GM12801 (cell line): ENCODE measurements around the gene POLN.

Experiments used
- TF ChIP-seq, protein P1 (sequence below): IDR thresholded peaks from one replicate; pipeline ENCODE4 v1.5.1; 2011; ENCODE audit warnings: control low read depth; ENCODE audit not compliant: insufficient read length; ENCODE audit errors: extremely low read depth

The POLN gene

DNA sequence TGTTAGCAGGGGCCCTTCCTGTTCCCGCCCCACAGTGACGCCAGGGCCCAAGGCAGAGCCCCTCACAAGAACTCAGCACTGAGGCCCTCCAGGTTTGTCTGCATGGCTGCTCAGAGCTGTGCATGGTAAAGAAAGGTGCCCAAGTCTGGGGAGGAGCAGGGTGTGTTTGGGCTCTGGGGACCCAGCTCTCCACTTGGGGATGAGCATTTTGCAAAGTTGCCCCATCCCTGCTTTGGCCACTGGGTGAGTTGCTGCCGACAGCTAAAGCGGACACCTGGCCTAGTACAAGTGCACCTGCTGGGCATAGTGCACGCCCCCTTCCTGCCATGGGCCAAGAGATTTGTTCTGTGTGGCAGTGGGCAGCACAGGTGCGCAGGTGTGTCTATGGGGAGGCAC, 22.0 kb upstream of the POLN start:
- TF ChIP-seq, protein P1, sequence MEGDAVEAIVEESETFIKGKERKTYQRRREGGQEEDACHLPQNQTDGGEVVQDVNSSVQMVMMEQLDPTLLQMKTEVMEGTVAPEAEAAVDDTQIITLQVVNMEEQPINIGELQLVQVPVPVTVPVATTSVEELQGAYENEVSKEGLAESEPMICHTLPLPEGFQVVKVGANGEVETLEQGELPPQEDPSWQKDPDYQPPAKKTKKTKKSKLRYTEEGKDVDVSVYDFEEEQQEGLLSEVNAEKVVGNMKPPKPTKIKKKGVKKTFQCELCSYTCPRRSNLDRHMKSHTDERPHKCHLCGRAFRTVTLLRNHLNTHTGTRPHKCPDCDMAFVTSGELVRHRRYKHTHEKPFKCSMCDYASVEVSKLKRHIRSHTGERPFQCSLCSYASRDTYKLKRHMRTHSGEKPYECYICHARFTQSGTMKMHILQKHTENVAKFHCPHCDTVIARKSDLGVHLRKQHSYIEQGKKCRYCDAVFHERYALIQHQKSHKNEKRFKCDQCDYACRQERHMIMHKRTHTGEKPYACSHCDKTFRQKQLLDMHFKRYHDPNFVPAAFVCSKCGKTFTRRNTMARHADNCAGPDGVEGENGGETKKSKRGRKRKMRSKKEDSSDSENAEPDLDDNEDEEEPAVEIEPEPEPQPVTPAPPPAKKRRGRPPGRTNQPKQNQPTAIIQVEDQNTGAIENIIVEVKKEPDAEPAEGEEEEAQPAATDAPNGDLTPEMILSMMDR: no peak

DNA sequence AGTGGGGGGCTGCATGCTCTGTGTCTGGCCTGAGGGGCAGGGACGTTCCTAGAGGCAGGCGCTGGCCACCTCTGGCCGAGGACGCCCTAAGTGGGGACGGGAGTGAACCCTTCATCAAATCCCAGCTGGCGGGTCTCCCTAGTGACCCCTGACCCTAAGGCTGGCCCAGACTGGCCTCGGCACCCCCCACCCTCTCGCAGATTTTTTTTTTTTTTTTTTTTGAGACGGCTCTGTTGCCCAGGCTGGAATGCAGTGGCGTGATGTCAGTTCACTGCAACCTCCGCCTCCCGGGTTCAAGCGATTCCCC, 21.0 kb upstream of the POLN start:
- TF ChIP-seq, protein P1: no peak

DNA sequence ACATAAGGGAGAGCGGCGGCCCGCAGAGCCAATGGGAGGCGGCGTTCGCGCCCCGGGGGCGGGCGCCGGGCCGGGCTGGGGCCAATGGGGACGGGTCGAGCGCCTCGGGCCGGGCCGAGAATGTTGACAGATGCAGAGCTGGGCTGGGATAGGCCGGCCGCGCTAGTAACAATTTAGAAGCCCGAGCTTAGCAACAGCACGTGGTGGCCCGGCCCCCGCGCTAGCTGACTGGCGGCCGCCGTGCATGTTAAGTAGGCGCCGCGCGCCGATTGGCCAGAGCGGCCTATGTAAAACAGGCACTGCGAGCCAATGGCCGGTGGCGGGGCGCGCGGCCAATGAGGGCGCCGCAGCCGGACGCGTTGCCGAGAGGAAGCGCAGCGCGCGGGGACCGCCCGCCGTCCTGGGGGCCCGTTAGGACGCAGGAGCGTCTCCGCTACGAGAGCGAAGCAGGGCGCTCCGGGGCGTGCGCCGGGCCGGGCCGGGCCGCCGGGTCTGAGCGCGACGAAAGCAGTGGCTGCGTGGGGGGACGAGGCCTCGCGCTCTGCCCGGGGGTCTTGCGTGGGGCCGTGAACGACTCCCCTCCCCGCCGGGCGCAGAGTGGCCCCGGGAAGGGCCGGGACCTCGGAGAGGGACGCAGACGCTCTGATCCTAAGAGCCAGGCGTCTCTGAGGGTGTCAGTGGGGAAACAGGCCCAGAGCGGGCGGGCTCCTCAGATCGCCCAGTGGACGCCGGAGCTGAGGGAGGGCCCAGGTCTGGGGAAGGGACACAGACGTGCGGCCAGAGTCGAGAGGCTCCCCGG, 20.4 kb upstream of the POLN start:
- TF ChIP-seq, protein P1: no peak

DNA sequence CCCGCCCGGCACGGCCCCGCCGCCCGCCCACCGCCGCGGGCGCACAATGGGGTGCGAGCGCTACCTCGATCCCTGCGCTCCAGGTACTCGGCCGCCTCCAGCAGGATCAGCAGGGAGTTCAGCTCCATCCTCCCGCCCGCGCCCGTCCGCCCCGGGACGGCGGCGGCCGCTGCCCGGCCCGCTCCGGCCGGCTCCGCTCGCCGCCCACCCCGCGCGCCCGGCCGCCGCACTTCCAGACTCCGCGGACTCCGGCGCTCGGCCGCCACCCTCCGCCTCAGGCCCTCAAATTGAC, 19.9 kb upstream of the POLN start, which contains the start of gene MXD4:
MXD4 (minus strand) TSS at position 257 of the 292 bp plus-strand sequence; CDS start at position 128, 129 bp downstream.
- TF ChIP-seq, protein P1: no peak

DNA sequence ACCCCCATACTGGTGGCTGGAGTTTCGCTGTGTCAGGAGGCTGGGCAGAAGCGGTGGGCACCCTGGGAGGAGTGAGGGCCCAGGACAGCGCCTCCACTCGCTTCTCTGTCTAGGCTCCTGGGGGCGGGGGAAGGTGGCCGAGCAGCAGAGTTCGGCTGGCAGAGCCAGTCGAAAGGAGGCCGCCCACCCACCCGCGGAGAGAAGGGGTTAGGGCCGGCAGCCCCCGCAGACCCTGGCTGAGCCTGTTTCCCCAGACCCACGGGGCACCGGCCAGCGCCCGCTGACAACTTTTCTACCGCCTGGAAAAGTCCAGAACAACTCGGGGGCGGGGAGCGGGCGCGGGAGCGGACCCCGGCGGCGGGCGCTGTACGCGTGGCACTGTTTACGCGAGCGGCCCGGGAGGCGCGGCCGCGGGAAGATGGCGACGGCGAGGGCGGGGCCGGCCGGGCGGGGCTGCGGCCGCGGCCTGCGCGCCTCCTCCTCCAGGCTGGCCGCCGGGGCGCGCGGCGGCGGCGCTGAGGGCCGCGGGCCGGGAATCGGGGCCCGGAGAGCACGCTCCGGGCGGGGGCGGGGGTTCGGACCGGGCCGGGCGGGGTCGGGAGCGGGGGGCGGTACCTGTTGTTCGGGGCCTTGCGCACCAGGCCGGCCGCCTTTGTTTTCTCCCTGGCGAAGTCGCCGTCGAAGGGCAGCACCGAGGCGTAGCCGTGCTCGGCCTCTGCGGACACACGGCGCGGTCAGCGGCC, 19.4 kb upstream of the POLN start:
- TF ChIP-seq, protein P1: no peak

DNA sequence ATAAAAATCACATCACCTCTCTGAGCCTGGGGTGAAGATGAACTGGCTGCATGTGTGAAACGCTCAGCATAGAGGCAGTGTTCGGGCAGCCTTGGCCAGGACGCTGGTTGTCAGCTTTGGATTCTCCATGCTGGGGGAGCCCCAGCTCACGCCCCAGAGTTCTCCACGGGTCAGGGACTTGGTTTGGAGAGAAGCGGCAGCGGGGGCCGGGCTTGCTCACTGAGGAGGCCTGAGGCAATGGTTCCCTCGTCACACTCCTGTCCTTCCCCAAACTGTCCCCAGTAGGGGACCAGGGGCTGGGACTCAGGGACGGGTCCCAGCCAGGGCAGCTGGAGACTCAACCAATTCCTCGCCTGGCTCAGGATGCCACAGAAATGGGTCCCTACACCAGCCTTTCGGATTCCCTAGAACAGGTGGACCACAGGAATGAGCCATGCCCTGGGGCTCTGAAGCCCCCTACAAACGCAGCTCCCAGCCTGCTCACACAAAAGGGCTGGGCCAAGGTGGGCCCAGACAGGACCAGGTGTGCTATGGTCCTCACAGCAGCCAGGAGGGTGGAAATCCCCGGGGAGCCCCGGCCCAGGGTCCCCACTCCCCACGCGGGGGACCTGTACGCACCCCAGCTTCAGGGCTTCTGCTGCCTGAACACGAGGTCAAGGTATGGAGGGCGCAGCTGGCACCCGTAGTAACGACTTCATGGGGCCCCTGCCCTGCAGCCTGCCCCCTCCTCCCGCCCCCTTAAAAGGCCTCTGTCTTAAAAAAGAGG, 18.6 kb upstream of the POLN start:
- TF ChIP-seq, protein P1: no peak

DNA sequence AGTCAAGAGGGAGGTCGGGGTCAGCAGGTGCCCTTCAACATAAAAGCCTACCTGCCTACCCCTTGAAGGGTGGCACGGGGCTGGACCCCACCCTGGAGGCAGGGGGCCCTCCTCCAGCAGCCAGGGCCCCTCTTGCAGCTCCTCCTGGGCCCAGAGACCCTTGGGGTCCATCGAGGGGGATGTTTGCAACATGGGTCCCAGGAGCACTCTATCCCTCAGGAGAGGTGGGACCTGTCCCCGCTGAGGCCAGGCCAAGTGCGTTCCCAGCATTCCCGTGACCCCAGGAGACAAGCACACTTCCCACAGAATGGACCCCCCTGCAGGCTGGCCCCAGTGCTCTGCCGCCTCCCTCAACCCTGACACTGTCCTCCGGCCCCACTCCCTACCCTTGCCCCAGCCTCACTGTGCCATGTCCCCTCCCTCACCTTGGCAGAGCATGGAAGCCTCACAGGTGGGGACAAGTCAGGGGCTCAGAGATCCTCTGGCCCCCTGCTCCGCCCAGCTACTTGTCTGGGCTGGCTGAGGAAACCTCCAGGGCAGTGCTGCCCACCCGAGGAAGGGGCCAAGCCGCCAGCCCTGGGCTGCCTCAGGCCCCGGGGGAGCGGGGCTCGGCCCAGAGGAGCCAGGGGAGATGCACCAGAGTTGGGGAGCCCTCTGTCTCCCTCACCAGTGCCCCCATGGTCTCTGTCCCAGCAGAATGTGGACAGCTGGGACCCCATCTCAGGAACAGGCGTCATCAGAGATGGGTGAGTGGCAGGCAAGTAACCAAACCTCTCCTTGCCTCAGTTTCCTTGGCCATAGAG, 17.8 kb upstream of the POLN start:
- TF ChIP-seq, protein P1: no peak
